Vagina (tissue), 2 donors: ENCODE measurements around the gene SLC9A9.

Source experiments
- CTCF ChIP-seq, 3 experiments: fragments of 450-650 bp in 2 of 3; fragments of 200-600 bp in 1 of 3; sonication (generic) in 1 of 3; IDR thresholded peaks; one replicate each; pipeline ENCODE4 v1.5.1; 2017 to 2019; ENCODE audit warnings: antibody characterized with exemption in 3 of 3, mild to moderate bottlenecking in 2 of 3, moderate library complexity in 2 of 3
- POLR2A ChIP-seq, 2 donors: fragments of 450-650 bp; IDR thresholded peaks; one replicate each; pipeline ENCODE4 v1.6.1; 2017; ENCODE audit warnings: antibody characterized with exemption in 2 of 2, mild to moderate bottlenecking in 2 of 2, moderate library complexity in 2 of 2
- POLR2AphosphoS5 ChIP-seq, 2 donors: sonication (generic); formaldehyde crosslinking; IDR thresholded peaks; one replicate each; pipeline ENCODE4 v1.9.0; 2017; ENCODE audit warnings: antibody characterized with exemption in 2 of 2, mild to moderate bottlenecking in 2 of 2, low read depth in 1 of 2; ENCODE audit not compliant: insufficient read depth in 1 of 2

- no peak for TF ChIP-seq CTCF (IDR thresholded peaks at IDR 0.05)
- TF ChIP-seq POLR2AphosphoS5 (IDR thresholded peaks at IDR 0.05; ENCODE audit: insufficient read depth in 1 of 2, low read depth in 1 of 2) = no peak
- no peak for TF ChIP-seq POLR2A (IDR thresholded peaks at IDR 0.05)
Observed at GRCh38 chr3:143309705-143310104, 538.6 kb downstream of the SLC9A9 start.
